PC-3 (cell line): Measurements from ENCODE around the gene AP2M1. TPM values are rescaled to one million over a fixed set of nuclear protein-coding genes. Genes with fewer than 3 reads are reported as not detected.

Source experiments
- ATAC-seq: fragments of 200-7000 bp; cut with Tn5 transposase; 2 replicates; pipeline ENCODE4 v1.9.1; 2020; ENCODE audit warnings: mild to moderate bottlenecking, moderate library complexity
- BruUV-seq: library from RNA; stranded (reverse); fragments of 400-500 nt; replicated peaks from 2 replicates; lab custom pipeline; 2021; lab: Mats Ljungman, UMichigan
- CTCF ChIA-PET: fragments of 300-600 bp; sonication (Branson Sonifier 250); formaldehyde crosslinking; loops from one replicate; lab custom pipeline; 2022; ENCODE audit warnings: antibody characterized with exemption; lab: Charles Lee
- POLR2A ChIA-PET: fragments of 300-600 bp; sonication (Branson Sonifier 250); formaldehyde crosslinking; loops from one replicate; lab custom pipeline; 2022; ENCODE audit warnings: antibody characterized with exemption; ENCODE audit not compliant: unreplicated experiment; lab: Charles Lee
- DNase-seq: peaks from one replicate; pipeline ENCODE4 v3.0.0-alpha.2; 2015
- H2AFZ ChIP-seq: fragments of 300-600 bp; sonication (generic); 2 replicates; pipeline ENCODE4 v1.6.0; 2016; ENCODE audit warnings: antibody characterized with exemption, low read length
- H3F3A ChIP-seq: fragments of 300-600 bp; sonication (generic); one replicate; pipeline ENCODE4 v1.6.0; 2017; ENCODE audit warnings: antibody characterized with exemption, low read length, control low read depth, mild to moderate bottlenecking; ENCODE audit not compliant: unreplicated experiment
- H3K27ac ChIP-seq: fragments of 300-600 bp; sonication (generic); 2 replicates; pipeline ENCODE4 v1.5.1; 2016; ENCODE audit warnings: mild to moderate bottlenecking, low read length
- H3K27me3 ChIP-seq: fragments of 300-600 bp; sonication (generic); 2 replicates; pipeline ENCODE4 v1.6.1; 2016; ENCODE audit warnings: low read length, mixed read lengths
- H3K36me3 ChIP-seq: fragments of 300-600 bp; sonication (generic); 2 replicates; pipeline ENCODE4 v1.6.1; 2016; ENCODE audit warnings: low read depth, mixed run types, low read length, mixed read lengths
- H3K4me1 ChIP-seq: fragments of 300-600 bp; sonication (generic); 2 replicates; pipeline ENCODE4 v1.5.1; 2016; ENCODE audit warnings: low read length; ENCODE audit not compliant: insufficient read depth
- H3K4me2 ChIP-seq: fragments of 300-600 bp; sonication (generic); 2 replicates; pipeline ENCODE4 v1.6.0; 2016; ENCODE audit warnings: low read length
- H3K4me3 ChIP-seq: fragments of 300-600 bp; sonication (generic); 2 replicates; pipeline ENCODE4 v1.5.1; 2016; ENCODE audit warnings: mild to moderate bottlenecking, low read length, mixed read lengths
- H3K79me2 ChIP-seq: fragments of 300-600 bp; sonication (generic); 2 replicates; pipeline ENCODE4 v1.6.1; 2017; ENCODE audit warnings: low read length, mixed read lengths
- H3K9ac ChIP-seq: fragments of 300-600 bp; sonication (generic); 2 replicates; pipeline ENCODE4 v1.6.0; 2016; ENCODE audit warnings: mild to moderate bottlenecking, low read length
- H3K9me2 ChIP-seq: fragments of 300-600 bp; sonication (generic); replicated peaks from 2 replicates; pipeline ENCODE4 v1.6.1; 2016; ENCODE audit warnings: mixed run types, low read length, mixed read lengths
- H3K9me3 ChIP-seq: fragments of 300-600 bp; sonication (generic); 2 replicates; pipeline ENCODE4 v1.6.1; 2016; ENCODE audit warnings: low read length, mixed read lengths
- H4K20me1 ChIP-seq: fragments of 300-600 bp; sonication (generic); 2 replicates; pipeline ENCODE4 v1.6.1; 2016; ENCODE audit warnings: low read length, mixed read lengths
- EZH2 ChIP-seq: fragments of 300-600 bp; sonication (generic); IDR thresholded peaks from one replicate; pipeline ENCODE4 v1.6.1; 2017; ENCODE audit warnings: antibody characterized with exemption, mild to moderate bottlenecking, low read length; ENCODE audit not compliant: unreplicated experiment
- EZH2phosphoT487 ChIP-seq: fragments of 300-600 bp; sonication (generic); IDR thresholded peaks from 2 replicates; pipeline ENCODE4 v1.6.1; 2018; ENCODE audit warnings: mild to moderate bottlenecking, antibody characterized with exemption, low read length, borderline replicate concordance
- intact Hi-C: fragments of 100-400 bp; cut with micrococcal nuclease; formaldehyde crosslinking; loops from 2 replicates; pipeline ENCODE4 v1.9.0; 2023
- total RNA-seq: library from RNA; depleted of rRNA; stranded (reverse); fragments of >200 nt; gene quantifications from 2 replicates; pipeline ENCODE4 v1.2.3, GENCODE V29; 2014
- TF ChIP-seq, protein P1 (sequence below): fragments of 300-600 bp; sonication (generic); conservative IDR thresholded peaks from 2 replicates; pipeline ENCODE4 v1.5.1; 2017; ENCODE audit warnings: antibody characterized with exemption, low read depth, mild to moderate bottlenecking, low read length

Gene AP2M1
- total RNA-seq, 1 experiment from 2014 or later = 522 TPM

DNA sequence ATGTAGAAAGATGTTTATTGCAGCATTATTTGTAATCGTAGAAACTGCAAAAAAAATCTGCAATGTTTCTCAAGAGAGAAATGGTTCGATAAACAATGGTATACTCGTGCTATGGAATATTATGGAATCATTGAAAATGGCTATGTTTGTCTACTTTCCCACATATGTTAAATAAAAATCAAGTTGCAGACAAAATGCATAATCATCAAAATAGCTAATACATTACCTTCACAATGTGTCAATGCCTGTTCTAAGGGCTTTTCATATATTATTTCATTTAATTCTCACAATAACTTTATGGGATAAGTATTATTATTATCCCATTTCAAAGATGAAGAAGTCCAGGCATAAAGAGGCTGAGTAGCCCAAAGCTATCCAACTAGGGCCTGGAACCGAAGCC is 41.7 kb upstream of the AP2M1 start:
- Histone ChIP-seq H3K9ac (no peak overlapping the region), H3K4me1 (peaks cover 27% of the 10 kb centered on the region), H4K20me1 (no peaks in the 10 kb centered on the region; the same call in 1 of the 2 replicates), H2AFZ (peak overlapping the region; percentile 92; the same call in 1 of the 2 replicates), H3K27me3 (no peaks in the 10 kb centered on the region), H3K9me2 (no peaks in the 10 kb centered on the region), H3K79me2 (peaks cover 36% of the 10 kb centered on the region), H3K4me3 (peak overlapping the region; percentile 79), H3K36me3 (peaks cover 4% of the 10 kb centered on the region; the same call in 1 of the 2 replicates), H3K27ac (no peak overlapping the region), H3K9me3 (no peaks in the 10 kb centered on the region), H3F3A (no peaks in the 10 kb centered on the region), H3K4me2 (peak overlapping the region; percentile 89)
- TF ChIP-seq EZH2phosphoT487 = no peak
- no peak for TF ChIP-seq EZH2
- intact Hi-C loops = loop anchor here (5.0 kb wide), 2 partner anchors 91 to 236 kb away; no protein-coding TSS in a partner anchor
- POLR2A ChIA-PET = no interaction called here
- ATAC-seq = no peak
- CTCF ChIA-PET = no interaction called here
- BruUV-seq = no TSS peak
- DNase-seq = no peak

DNA sequence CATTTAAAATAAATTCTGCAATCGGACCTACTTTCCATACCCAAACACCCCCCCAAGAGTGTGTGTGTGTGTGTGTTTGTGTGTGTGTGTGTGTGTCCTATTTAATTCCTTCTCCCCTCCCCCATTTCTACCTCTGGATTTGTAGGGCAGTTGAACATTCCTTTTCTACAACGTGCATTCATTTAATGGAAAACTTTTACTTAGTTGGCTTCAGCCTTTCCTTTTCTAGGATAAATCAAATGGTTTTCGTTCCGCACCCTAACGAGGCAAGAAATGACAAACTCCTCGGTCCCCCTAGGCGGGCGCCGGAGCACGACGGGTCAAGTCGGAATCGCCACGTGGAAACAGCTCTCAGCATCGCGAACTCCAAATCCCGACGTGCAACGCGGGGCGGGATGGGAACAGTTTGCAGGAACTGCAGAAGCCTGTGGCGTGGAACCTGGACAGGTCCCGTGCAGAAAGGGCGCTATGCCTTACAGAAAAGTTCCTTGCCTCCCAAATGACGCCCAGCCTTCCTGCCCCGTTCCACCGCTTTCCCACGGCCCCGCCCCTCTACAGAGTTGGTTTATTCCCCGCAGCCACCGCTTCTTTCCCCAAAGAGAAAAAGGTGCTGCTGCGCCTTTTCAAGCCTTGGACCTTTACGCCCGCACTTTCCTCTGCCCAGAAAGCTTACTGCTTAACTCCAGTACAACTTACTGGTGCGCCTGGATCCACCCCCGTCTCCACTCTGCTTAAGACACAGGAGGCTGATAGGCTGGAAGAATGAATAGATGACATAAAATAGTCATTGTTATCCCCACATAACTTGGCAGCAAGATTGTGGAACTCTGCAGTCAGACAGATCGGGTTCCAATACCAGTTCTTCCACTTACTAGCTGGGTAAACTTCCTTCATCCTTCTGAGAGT is 40.6 kb upstream of the AP2M1 start:
- Histone ChIP-seq H3K9me3 (no peaks in the 10 kb centered on the region), H3K4me1 (peaks cover 27% of the 10 kb centered on the region), H3K4me3 (peak overlapping the region; percentile 79), H3K4me2 (peak overlapping the region; percentile 89), H2AFZ (peak overlapping the region; percentile 92), H3K36me3 (peaks cover 4% of the 10 kb centered on the region; the same call in 1 of the 2 replicates), H3K27me3 (no peaks in the 10 kb centered on the region), H3K9me2 (no peaks in the 10 kb centered on the region), H3K9ac (peak overlapping the region; percentile 95), H4K20me1 (no peaks in the 10 kb centered on the region; the same call in 1 of the 2 replicates), H3K27ac (peak overlapping the region; percentile 93), H3K79me2 (peaks cover 45% of the 10 kb centered on the region), H3F3A (no peaks in the 10 kb centered on the region)
- ATAC-seq = peak; percentile 69
- ChIA-PET POLR2A (interaction anchor here (0.6 to 1.0 kb wide), 4 partner anchors 23 to 290 kb away, joined by 3 to 6 read pairs (median 4); no protein-coding TSS in a partner anchor), CTCF (interaction anchor here (1.3 kb wide), 1 partner anchor 116 kb away, joined by 6 read pairs; the partner anchor contains the start of gene EEF1AKMT4)
- TF ChIP-seq EZH2 = no peak
- TF ChIP-seq, protein P1, sequence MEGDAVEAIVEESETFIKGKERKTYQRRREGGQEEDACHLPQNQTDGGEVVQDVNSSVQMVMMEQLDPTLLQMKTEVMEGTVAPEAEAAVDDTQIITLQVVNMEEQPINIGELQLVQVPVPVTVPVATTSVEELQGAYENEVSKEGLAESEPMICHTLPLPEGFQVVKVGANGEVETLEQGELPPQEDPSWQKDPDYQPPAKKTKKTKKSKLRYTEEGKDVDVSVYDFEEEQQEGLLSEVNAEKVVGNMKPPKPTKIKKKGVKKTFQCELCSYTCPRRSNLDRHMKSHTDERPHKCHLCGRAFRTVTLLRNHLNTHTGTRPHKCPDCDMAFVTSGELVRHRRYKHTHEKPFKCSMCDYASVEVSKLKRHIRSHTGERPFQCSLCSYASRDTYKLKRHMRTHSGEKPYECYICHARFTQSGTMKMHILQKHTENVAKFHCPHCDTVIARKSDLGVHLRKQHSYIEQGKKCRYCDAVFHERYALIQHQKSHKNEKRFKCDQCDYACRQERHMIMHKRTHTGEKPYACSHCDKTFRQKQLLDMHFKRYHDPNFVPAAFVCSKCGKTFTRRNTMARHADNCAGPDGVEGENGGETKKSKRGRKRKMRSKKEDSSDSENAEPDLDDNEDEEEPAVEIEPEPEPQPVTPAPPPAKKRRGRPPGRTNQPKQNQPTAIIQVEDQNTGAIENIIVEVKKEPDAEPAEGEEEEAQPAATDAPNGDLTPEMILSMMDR = no peak
- TF ChIP-seq EZH2phosphoT487 = no peak
- peak; percentile 95 for DNase-seq
- no TSS peak for BruUV-seq
- intact Hi-C loops = loop anchor here (1.0 to 5.0 kb wide), 5 partner anchors 21 to 237 kb away; partner anchors contain the start of genes ABCC5, AP2M1 and DVL3

DNA sequence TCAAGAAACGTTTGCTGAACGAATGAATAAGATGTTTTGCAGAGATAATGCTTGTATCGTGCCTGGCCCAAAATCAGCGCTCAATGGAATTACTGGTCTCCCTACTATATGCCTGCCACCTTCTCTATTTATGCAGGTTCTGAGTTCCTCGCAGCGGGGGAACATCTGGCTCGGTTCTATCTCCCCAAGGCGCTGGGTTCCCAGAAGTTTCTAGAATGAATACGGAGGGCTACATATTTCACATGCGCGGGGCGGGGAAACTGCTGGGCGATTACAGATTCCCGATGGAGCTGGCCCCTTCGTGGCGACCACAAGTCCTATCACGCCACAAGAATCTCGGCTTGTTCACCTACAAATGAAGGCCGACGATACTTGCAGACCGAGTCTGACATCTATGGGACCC is 39.9 kb upstream of the AP2M1 start:
- peak overlapping the region; percentile 92 for H2AFZ ChIP-seq
- ATAC-seq = no peak; the same call in 1 of the 2 replicates
- peak overlapping the region; percentile 79 for H3K4me3 ChIP-seq
- peak overlapping the region; percentile 89 for H3K4me2 ChIP-seq
- H3K4me1 ChIP-seq = peaks cover 27% of the 10 kb centered on the region
- TSS peak; percentile 81 for BruUV-seq
- no peaks in the 10 kb centered on the region; the same call in 1 of the 2 replicates for H4K20me1 ChIP-seq
- DNase-seq = no peak
- ChIA-PET CTCF (interaction anchor here (0.7 to 1.3 kb wide), 2 partner anchors 94 to 115 kb away, joined by 3 to 6 read pairs; partner anchors contain the start of gene EEF1AKMT4), POLR2A (interaction anchor here (0.6 to 1.0 kb wide), 3 partner anchors 24 to 290 kb away, joined by 3 to 4 read pairs (median 3); no protein-coding TSS in a partner anchor)
- H3K36me3 ChIP-seq = peaks cover 4% of the 10 kb centered on the region; the same call in 1 of the 2 replicates
- peak overlapping the region; percentile 93 for H3K27ac ChIP-seq
- no peaks in the 10 kb centered on the region for H3K27me3 ChIP-seq
- H3K79me2 ChIP-seq = peaks cover 45% of the 10 kb centered on the region
- H3K9ac ChIP-seq = peak overlapping the region; percentile 95
- TF ChIP-seq EZH2 (no peak), EZH2phosphoT487 (no peak)
- TF ChIP-seq, protein P1 = no peak
- intact Hi-C loops = loop anchor here (1.0 to 5.0 kb wide), 5 partner anchors 21 to 237 kb away; partner anchors contain the start of genes ABCC5, AP2M1 and DVL3
- no peaks in the 10 kb centered on the region for H3F3A ChIP-seq
- H3K9me3 ChIP-seq = no peaks in the 10 kb centered on the region
- H3K9me2 ChIP-seq = no peaks in the 10 kb centered on the region
